ENCODE results near the gene LMOD3.

- no peak for TF ChIP-seq FOS (IDR thresholded peaks at IDR 0.05; ENCODE audit: borderline replicate concordance, insufficient read depth, low read length)
- TF ChIP-seq CTCF (IDR thresholded peaks at IDR 0.05; ENCODE audit: extremely low read depth in 1 of 2, insufficient read depth in 1 of 2, low read depth in 1 of 2, low read length in 2 of 2), result no peak
- no peak for TF ChIP-seq EZH2 (IDR thresholded peaks at IDR 0.05; ENCODE audit: borderline replicate concordance, low read depth, low read length, severe bottlenecking)
- no peak for TF ChIP-seq POLR2A (IDR thresholded peaks at IDR 0.05; ENCODE audit: low read depth, low read length)
- TF ChIP-seq POLR2AphosphoS5 (IDR thresholded peaks at IDR 0.05; ENCODE audit: insufficient read depth, low read depth, low read length), result no peak
- no peak for TF ChIP-seq JUN (IDR thresholded peaks at IDR 0.05; ENCODE audit: borderline replicate concordance, insufficient read depth, insufficient read length, low read depth)
Observed at GRCh38 chr3:69116162-69116561, 6.2 kb downstream of the LMOD3 start.

All from endothelial cell of umbilical vein (primary cell).